NCI-H524 (cell line): Measurements from ENCODE around the gene LPAR5.
A peak's percentile ranks its signal among the peaks of the same experiment; 100 is the strongest.

Source experiments
- DNase-seq, 2 experiments: peaks; one replicate each; lab custom pipeline; 2025; lab: John Stamatoyannopoulos, UW

LPAR5 gene

DNA sequence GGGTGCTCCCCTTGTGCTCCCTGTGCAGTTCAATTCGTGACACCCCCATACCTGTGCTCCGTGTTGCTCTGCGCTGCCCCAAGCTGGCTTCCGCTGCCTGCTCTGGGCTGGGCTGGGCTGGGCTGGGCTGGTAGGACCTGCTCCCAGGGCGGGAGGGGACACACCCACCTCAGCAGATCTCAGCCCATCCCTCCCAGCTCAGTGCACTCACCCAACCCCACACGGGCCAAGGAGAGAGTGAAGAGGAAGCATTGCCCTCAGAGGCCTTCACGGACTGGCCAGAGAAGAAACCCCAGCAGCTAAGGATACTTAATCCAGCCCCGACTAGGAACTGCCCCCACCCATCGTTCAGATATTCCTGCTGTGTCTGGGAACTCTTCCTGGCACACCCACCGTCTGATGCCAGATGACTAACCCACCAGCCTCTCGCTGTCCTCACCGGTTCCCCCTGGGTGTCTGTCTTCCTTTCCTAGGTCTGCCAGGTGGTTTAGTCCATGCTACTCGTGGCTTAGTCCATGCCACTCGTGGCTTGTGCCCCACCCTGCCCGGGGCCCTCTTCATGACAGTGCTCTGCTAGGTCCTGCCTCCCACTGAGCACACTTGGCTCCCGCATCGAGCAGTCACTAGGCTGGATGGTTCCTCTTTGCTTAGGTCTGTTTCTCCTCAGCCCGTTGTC lies at the start of gene LPAR5:
Gene LPAR5 (minus strand): TSS at position 104 of the 676 bp plus-strand sequence. CDS start 14,711 bp downstream, outside the sequence.
- no peak for DNase-seq

DNA sequence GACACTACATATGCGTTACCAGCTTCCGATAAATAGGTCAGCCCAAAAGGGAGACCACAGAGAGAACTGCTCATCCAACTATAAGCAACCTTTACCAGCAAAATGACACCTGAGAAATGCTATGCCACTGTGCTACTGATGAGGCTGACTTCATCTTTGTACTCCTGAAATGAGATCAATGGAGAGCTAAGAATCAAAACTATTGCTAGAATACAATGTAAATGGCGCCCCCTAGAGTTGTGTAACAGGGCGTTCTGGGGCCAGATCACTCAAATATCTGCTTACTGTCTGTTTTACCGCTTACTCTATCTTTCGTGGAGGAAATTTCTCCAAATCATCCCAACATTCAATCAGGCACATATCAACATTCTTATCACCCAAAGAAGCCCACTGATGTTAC lies 48.9 kb upstream of the LPAR5 start:
- peak in 1 of 2 experiments; percentile 51 for DNase-seq

DNA sequence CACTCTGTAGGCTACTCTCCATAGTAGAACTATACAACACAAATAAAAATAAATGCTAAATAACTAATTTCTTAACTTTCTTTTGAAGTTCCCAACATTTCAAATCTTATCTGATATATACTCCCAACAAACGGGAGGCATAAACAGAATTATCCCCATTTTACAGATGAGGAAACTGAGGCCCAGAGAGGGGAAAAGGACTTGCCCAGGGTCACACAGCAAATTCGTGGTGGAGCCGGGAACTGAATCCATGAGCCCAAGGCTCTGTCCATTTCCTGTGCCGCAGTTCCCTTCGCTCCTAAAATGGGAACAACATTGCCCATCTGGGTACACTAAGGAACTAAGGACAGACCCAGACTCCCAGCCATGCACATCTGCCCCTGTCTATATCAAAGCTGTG lies 41.2 kb upstream of the LPAR5 start:
- no peak for DNase-seq

DNA sequence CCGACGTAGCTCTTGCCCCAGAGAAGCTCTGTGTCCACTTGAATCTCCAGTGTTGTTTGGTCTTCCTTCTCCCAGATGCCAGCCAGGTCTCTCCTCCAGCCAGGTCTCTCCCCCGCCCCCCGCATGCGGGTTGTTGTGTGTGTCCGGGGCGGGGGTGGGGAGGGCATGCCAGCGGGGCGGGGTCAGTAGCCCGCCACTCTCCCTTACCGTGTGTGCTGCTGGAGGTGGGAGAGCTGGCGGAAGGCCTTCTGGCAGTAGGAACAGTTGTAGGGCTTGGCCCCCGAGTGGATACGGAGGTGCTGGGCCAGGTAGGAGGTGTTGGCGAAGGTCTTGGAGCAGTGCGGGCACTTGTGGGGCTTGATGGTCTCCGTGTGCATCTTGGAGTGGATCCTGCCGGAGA lies 36.4 kb upstream of the LPAR5 start:
- no peak for DNase-seq

DNA sequence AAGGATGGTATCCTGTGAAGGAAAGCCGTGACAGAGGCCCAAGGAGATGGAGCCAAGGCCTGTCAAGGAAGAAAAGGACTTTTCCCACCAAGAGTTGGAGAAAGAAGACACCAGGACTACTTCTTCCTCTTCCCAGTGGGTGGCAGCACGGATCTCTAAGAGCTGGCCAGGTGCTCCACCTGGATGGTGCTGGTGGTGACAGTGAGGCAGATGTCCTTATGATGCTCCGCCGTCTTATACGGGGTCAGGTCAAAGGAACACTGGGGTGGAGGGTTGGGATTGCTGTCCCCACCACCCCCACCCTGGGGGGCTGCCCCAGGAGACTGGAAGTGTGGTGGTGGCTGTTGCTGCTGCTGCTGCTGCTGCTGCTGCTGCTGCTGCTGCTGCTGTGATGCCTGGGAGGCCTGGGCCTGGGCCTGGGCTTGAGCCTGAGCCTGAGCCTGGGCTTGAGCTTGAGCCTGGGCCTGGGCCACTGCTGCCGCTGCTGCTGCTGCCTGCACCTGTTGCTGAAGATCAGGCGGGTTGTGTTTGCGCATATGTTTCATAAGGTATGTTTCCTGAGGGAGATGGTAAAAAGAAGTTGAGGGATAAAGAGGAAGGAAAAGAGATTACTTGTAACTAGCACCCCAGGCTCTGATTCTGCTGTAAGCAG lies 31.9 kb upstream of the LPAR5 start:
- peak in 1 of 2 experiments; percentile 21 for DNase-seq

DNA sequence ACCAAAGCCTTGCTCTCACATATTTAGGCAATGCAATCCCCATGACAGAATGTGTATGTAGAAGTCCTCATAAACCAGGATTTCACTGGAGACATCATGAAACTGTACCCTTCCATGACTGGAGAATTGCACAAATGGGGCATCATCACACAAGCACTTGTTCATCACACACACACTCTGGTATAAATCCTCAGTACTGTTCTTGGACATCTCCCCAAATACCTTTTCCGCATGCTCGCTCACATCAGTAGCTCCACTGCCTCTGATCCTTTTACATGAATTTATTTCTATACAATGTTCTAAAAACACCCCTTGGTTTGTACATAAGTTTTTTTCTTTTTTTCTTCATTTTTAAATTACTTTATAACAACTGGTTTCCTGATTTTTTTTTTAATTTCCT lies 30.5 kb upstream of the LPAR5 start:
- DNase-seq, result no peak

DNA sequence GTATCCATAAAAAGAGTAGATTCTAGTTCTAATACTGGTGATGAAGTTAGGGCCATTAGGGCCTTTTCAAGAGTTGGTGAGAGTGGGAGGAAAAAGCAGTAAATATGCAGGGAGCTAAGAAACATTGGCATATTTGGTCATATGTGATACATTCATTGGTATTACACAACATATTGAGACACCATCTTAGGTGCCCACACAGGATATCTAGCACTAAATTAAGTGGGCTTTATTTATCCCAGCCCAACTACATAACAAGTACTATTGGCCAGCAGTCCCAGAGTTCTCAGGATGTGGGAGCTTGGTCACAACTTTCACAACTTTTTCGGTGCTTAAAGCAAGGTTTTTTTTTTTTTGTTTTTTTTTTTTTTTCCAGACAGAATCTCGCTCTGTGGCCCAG lies 29.1 kb upstream of the LPAR5 start:
- no peak for DNase-seq

DNA sequence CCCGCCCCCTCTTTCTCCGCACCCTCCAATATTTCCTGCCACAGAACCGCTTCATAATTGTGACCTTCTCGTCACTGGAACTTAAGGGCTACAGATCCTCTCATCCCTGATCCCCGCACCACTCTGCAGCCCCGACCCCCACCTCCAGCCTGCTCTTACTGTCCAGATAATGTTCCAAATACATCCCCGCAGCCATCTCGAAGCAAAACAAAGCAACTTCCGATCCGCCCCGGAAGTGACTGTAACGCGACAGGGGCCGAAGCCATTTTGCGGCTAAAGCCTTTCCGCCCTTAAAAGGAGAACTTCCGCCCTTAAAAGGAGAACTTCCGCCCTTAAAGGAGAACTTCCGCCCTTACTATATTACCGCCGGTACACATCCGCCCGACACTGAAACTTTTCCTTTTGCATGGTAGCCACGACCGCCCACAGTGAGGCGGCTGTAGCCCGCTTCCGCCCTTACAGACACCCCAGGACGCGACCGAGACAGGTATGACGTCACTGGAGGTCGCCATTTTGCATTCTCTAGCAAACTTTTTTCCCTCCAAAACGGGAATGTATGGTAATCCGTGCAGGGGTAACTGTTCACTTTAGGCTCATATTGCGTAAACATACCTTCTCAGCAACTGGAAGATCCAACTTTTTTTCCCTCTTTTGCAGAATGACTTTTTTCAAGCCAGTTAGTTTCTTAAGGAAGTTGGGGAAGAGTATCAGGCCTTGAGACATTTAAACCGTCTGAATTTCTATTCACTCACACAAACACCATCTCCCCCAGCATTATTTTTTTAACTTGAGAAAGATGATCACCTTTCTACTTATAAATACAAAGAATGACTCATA lies 27.4 kb upstream of the LPAR5 start, which contains the start of gene ING4:
Gene ING4 (minus strand): TSS at position 214 of the 837 bp plus-strand sequence. CDS start 18 bp downstream, at position 196.
- peak; percentile 97 to 99 for DNase-seq

DNA sequence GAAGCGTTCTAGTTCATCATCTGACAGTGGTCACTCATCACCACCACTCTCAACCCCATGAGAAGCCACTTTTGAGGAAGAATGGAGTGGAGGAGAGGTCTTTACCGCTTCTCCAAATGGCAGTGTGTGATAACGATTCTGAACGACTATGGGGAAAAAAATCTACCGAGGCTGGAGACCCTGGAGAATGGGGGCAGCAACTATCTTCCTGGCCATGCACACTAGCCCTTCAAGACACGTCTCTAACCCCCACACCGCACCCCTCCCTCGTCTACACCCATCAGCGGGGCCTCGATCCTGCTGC lies 26.8 kb upstream of the LPAR5 start:
- DNase-seq, result no peak

DNA sequence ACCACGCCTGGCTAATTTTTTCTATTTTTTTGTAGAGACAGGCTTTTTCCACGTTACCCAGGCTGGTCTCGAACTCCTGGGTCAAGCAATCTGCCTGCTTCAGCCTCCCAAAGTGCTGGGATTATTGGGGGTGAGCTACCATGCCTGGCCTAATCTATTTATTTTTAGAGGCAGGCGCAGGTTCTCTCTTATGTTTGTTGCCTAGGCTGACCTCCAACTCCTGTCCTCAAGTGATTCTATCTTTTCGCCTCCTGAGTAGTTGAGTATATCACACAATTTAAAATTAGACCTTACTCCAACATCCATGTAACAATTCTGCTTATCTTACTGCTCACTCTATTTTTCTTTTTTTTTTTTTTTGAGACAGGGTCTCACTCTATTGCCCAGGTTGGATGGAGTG lies 18.2 kb upstream of the LPAR5 start:
- no peak for DNase-seq

DNA sequence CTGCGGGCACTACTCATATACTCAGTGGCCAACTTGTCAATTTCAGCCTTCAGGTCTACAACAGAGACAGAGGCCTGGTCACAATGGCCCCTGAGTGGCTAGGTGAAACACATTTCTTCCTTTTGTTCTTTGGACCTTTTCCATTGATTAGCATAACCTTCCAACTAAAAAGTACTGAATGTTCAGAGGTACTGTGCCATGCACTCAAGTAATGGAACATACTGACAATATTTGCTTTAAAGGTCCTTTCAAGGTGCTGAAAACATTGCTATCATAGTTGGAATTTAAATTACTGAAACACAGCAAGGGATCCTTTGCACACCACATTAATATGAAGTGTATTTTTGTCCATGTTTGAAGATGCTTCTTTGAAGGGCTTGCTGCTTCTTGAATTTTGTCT lies 17.6 kb upstream of the LPAR5 start:
- no peak for DNase-seq

DNA sequence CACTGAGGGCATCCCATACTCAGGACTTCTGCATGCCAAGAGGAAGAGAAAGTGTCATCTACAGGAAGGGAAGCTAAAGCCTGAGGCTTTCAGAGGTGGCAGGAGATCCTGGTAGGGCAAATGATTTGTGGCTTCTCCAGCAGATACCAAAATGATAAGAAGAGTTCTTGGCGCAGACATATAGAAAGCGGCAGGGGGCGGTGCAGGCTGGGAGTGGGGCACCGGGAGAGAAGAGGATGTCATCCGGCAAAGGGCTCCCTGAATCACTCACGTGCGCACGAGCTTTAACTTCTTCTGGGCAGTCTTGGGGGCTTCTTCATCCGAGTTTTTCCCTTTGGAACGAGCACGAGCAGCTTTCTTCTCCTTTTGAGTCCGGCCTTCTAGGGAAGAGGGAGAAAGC lies 16.6 kb upstream of the LPAR5 start:
- no peak for DNase-seq

DNA sequence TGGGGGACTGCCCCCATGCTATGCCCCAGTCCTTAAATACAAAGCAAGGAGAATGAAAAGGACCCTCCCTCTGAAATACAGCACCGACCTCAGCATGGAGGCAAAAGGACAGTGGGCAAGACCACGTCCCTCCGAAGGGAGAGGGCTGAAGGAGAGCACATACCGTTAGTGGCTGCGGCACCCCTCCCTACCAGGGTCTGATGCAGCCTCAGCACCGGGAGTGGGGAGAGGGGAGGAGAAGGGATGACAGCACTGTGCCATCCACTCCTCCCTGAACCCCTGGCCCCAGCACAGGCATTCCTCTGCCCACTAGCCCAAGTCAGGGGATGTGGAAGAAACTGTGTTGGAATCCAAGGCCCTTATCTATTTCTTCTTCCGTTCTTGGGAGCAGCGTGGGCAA lies 15.1 kb upstream of the LPAR5 start:
- no peak for DNase-seq

DNA sequence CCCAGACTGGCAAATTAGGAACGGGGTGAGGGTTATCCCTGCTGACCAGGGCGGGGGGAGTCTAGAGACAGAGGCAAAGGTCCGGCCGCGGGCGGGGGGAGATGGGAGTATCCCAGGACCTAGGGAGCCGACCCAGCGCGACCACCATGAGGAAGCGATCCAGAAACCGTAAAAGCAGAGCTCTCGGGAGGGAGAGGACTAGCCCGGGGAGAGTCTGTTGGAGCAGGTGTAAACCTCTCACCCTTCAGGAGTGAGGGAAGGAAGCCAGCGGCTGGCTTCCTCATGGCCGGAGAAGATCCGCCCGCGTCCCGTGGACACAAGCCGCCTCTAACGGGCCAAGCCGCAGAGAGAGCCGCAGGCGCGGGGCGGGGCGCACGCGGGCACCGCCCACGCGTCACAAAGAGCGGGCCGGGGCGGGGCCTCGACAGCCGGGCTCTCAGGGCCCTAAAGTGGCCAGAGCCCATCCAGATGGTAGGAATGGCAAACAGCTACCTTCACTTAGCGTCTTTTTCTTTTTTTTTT lies 11.4 kb upstream of the LPAR5 start, which contains the start of gene ACRBP:
Gene ACRBP (minus strand): TSS at position 350 of the 522 bp plus-strand sequence. CDS start 66 bp downstream, at position 284.
- DNase-seq, result no peak

DNA sequence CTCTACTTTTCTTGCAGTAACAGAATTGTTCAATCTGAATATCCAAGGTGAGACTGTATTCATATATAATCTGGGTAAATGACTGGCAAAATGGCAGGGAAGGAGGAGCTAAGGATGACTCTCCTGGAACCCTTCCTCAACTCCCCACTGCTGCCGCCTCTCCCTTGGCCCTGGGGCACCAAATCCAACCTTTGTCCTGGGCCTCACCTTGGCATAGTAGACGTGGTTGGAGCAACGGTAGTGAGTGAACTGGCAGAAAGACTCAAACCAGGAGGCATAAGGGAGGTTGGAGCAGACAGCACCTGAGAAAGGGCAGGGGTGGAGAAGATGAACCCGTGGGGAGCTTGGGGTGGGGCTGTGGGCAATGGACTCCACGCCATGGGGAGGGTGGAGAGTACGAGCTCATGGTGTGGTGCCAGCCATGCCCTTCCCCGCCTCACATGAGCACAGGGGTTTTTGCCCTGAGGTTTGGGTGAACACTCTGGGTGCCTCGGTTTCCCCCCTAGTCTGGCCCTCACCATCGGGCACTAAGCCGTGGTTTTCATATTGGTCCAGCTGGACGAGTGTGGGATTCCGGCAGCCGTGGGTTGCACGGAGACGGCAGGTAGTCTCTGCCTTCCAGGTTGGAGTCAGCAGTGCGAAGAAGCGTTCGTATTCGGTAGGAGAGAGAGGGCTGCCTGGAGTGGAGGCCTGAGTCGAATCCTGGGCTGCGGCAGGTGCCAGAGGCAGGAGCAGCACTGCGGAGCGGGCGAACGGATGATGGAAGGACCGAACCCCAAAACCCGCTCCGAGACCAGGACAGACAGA lies 10.7 kb upstream of the LPAR5 start:
- DNase-seq, result no peak

DNA sequence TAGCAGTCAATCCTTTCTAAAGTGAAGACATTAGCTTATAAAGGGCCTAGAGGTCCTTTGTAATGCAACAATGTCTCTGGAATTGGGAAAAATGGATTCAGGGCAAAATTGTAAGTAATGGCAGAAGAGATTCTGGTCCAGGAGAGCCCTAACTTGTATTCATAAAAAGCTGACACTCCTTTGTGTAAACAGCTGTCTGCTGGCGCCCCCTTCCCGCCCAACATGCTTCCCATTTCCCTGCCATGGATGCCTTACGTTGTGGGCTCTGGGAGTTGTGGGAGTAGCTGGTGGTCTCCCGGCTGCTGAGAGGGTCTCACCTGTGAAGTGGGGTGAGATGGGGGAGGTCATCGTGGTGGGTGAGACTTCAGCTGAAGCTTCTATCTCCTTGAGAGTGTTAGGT lies 9.1 kb upstream of the LPAR5 start:
- peak in 1 of 2 experiments; percentile 6 for DNase-seq

DNA sequence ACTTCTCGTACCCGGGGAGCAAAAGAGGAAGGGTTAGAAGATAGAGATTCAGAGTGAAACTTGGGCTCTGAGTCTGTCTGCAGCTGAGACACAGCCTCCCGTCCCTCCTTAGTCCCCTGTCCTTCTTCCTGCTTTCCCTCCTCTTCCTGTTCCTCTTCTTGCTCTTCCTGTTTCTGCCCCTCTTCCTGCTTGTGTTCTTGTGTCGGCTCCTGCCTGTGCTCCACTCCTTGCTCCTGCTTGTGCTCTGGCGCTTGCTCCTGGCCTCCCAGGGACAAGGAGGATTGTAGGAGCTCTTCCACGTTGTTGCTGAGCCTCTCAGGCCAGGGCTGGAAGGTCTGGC lies 8.5 kb upstream of the LPAR5 start:
- DNase-seq, result no peak

DNA sequence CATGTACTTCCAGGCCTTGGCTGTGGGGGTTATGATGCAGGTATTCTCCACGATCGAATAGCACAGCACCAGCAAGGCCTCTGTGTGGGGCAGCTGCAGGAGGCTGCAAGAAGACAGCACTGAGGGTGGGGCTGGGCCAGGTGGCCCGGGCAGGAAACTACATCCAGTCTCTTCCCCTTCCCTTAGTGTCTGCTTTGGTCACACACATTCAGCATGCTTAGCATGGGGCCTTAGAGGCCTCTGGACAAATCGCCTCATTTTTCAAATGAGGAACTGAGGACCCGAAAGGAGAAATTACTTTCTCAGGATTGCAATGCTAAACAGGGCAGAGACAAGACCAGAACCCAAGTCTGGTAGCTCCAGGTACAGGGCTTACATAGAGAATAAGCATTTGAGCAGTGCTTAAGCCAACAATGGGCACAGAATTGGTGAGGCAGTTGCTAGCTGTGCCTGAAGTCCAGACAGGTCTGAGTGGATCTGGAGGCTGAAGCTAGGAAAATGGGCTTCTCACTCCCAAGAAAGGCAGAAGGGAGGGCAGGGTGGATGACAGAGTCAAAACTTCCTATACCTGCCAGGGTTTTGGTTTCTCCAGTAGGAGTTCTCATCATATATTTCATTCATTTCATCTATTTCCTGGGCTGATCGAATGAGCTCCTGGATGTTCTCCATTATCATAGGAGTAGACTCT lies 8.0 kb upstream of the LPAR5 start:
- no peak for DNase-seq

DNA sequence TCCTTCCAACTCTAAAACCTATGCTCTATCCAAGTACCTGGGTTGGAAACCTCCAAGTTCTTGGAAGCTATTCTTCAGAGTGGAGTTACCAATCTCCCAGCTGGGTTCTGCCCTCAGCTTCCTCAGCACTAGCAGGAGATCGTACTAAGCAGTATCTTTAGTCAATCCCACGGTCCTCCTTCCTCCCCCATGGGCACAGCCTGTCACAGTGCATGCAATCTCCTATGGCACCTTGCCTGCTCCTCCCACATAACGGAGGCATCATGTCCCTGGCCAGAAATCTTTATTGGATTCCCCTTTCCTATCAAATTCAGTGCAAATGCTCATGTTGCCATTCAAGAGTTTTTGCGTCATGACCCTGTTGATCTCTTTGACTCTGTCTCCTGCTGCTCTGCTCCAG lies 5.4 kb upstream of the LPAR5 start:
- DNase-seq, result no peak

DNA sequence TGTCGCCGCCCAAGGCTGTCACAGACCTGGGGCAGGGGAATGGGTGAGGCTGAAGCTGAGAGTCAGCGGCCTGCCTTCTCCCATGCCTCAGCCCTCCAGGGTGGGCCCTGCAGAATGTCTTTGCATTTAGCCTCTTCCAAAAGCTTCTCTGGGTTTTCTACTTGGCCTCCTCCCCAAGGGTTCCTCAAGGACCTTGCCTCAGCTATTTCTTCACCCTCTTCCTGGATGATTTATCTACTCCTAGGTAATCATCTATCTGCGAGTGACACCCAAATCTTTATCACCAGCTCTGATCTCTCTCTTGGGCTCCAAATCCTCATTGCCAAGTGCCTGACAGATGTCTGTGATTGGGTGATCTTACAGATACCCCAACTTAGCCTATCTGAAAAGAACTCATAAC lies 4.7 kb upstream of the LPAR5 start:
- no peak for DNase-seq

DNA sequence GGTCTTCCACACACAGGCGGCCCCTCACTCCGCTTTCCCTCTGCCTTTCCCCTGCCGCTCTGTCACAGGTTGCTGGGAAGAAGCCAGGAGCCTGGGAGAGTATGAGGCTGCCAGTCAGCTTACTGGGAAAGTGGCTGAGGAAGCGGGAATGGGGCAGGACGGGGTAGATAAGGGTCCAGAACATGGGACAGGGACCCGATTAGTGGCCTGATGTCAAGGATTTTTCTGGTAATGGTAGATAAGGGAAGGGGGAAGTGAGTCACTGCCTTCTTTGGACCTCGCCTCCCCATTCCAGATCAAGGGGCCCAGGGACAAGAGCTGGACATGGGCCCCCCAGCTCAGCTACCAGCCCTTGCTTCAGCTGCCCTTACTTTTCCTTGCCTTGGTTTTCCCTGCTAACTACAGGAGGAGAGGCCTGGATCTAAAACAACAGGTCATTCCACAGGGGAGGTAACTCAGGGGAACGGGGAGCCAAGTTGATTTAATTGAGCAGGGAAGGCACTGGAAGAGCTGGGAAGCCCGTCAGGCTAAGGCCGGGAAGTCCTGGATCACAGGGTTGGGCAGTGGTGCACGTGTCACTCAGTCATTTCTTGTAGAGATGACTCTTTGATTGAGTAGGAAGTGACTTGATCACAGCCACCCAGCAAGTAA lies 3.5 kb upstream of the LPAR5 start:
- DNase-seq, result no peak
